BLaER1 treated with 17β-estradiol and CSF1 and Interleukin-3, amounts not matched to agents 10 nM and 100 nM (cell line): ENCODE results near the gene ABHD17A.

Experiments used
- H3K27ac ChIP-seq, 11 experiments: shearing (Covaris generic); formaldehyde crosslinking; 2 replicates each; pipeline ENCODE4 v1.8.1; 2022
- H3K27me3 ChIP-seq, 11 experiments: shearing (Covaris generic); formaldehyde crosslinking; 2 replicates each; pipeline ENCODE4 v1.8.1; 2022
- H3K36me3 ChIP-seq, 11 experiments: shearing (Covaris generic); formaldehyde crosslinking; 2 replicates each; pipeline ENCODE4 v1.8.1; 2022
- H3K4me1 ChIP-seq, 10 experiments: shearing (Covaris generic); formaldehyde crosslinking; 2 replicates each; pipeline ENCODE4 v1.8.1; 2022
- H3K4me2 ChIP-seq, 11 experiments: shearing (Covaris generic); formaldehyde crosslinking; 2 replicates each; pipeline ENCODE4 v1.8.1; 2022
- H3K4me3 ChIP-seq, 10 experiments: shearing (Covaris generic); formaldehyde crosslinking; 2 replicates each; pipeline ENCODE4 v1.8.1; 2022
- H3K9ac ChIP-seq, 11 experiments: shearing (Covaris generic); formaldehyde crosslinking; 2 replicates each; pipeline ENCODE4 v1.8.1; 2022
- H3K9me3 ChIP-seq, 11 experiments: shearing (Covaris generic); formaldehyde crosslinking; replicated peaks in 1 of 11; 2 replicates each; pipeline ENCODE4 v1.8.1; 2022
- H4K20me1 ChIP-seq, 11 experiments: shearing (Covaris generic); formaldehyde crosslinking; 2 replicates each; pipeline ENCODE4 v1.8.1; 2022
- Cebpa-rat ChIP-seq, 11 experiments: shearing (Covaris generic); IDR thresholded peaks; 2 replicates each; pipeline ENCODE4 v1.8.1; 2022

The ABHD17A gene

DNA sequence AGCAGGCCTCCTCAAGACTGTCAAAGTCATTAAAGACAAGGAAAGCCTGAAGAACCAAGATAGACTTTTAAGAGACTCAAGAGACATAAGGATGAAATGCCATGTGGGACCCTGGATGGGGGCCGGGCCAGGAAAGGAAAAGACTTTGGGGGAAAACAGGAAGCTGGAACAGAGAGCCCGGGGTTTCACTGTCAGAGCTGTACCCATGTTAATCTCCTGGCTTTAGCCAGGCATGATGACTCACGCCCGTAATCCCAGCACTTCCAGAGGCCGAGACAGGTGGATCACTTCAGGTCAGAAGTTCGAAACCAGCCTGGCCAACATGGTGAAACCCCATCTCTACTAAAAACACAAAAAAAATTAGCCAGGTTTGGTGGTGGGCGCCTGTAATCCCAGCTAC is 16.3 kb downstream of the ABHD17A start:
- no peak for TF ChIP-seq Cebpa-rat (IDR thresholded peaks at IDR 0.05)
- Histone ChIP-seq H3K4me2 (peak overlapping the region in 4 of 11 experiments; percentile 2 to 36 (median 28); a peak in 1 of 22 replicates), H3K4me3 (no peak overlapping the region), H3K27me3 (no peaks in the 10 kb centered on the region), H4K20me1 (peaks cover 17 to 53% (median 35%) of the 10 kb centered on the region in 11 experiments; a peak in 21 of 22 replicates), H3K27ac (no peak overlapping the region), H3K36me3 (peaks cover 27 to 57% (median 36%) of the 10 kb centered on the region in 11 experiments), H3K9me3 (no peaks in the 10 kb centered on the region), H3K9ac (peak overlapping the region in 3 of 11 experiments; percentile 2 to 25 (median 13); a peak in 3 of 22 replicates), H3K4me1 (peaks cover 42 to 62% (median 51%) of the 10 kb centered on the region in 10 experiments)

- Histone ChIP-seq H3K27me3 (no peaks in the 10 kb centered on the region), H4K20me1 (peaks cover 4 to 44% (median 19%) of the 10 kb centered on the region in 11 experiments; a peak in 21 of 22 replicates), H3K36me3 (peaks cover 11 to 41% (median 20%) of the 10 kb centered on the region in 11 experiments; a peak in 21 of 22 replicates), H3K4me1 (peaks cover 25 to 45% (median 35%) of the 10 kb centered on the region in 10 experiments), H3K4me2 (no peak overlapping the region), H3K27ac (no peak overlapping the region), H3K4me3 (no peak overlapping the region), H3K9me3 (no peaks in the 10 kb centered on the region), H3K9ac (no peak overlapping the region)
- TF ChIP-seq Cebpa-rat (IDR thresholded peaks at IDR 0.05) = no peak
These were observed 18.0 kb downstream of the ABHD17A start for GRCh38 chr19:1867349-1867724.

- Histone ChIP-seq H3K27me3 (no peaks in the 10 kb centered on the region), H3K4me3 (no peak overlapping the region), H3K9ac (no peak overlapping the region), H3K4me2 (no peak overlapping the region), H4K20me1 (peaks cover 8 to 44% (median 19%) of the 10 kb centered on the region in 11 experiments), H3K36me3 (peaks cover 9 to 35% (median 17%) of the 10 kb centered on the region in 11 experiments; a peak in 20 of 22 replicates), H3K27ac (no peak overlapping the region), H3K4me1 (peaks cover 24 to 41% (median 32%) of the 10 kb centered on the region in 10 experiments), H3K9me3 (no peaks in the 10 kb centered on the region)
- TF ChIP-seq Cebpa-rat (IDR thresholded peaks at IDR 0.05) = no peak
These were observed 18.5 kb downstream of the ABHD17A start for GRCh38 chr19:1866693-1867348.

DNA sequence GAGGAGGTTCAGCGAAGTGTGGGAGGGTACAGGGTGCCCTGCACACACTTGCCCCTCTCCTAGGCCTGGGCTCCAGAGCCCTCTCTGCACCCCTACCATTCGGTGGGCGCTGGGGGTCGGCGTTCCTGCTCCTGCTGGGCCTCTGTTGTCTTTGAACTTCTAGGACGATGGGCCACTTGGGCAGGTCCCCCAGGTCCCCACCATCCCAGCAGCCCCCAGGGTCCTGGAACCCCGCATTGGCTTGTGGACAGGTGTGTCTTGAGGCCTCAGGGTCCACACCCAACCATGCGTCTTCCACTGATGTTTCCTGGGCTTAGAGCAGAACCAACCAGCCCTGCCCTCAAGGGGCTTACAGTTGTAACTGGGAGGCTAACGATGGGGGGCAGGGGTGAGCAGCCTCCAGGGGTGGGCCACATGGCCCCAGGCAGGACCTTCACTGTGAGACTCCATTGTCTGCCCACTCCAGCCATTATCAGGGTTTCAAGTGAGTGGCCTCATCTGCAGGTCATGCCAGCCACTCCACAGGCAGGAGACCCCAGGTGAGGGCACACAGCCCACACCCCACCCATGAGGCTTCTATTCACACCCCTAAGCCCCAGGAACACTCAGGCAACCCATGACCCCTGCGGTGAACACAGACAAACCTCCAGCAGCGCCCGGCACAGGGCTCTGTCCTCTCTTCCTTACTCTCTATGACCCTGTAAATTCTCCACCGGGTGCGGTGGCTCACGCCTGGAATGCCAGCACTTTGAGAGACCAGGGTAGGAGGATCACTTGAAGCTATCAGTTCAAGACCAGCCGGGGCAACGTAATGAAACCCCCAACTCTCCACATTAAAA is 19.9 kb downstream of the ABHD17A start:
- Histone ChIP-seq H3K4me1 (peaks cover 24 to 42% (median 36%) of the 10 kb centered on the region in 10 experiments), H3K9ac (peak overlapping the region; percentile 95 to 99 (median 97)), H4K20me1 (peaks cover 20 to 44% (median 24%) of the 10 kb centered on the region in 11 experiments), H3K27ac (peak overlapping the region; percentile 92 to 100 (median 98)), H3K27me3 (no peaks in the 10 kb centered on the region), H3K4me3 (peak overlapping the region; percentile 61 to 100 (median 94)), H3K4me2 (peak overlapping the region; percentile 73 to 94 (median 89)), H3K9me3 (no peaks in the 10 kb centered on the region), H3K36me3 (peaks cover 0 to 21% (median 4%) of the 10 kb centered on the region in 11 experiments; a peak in 18 of 22 replicates)
- no peak for TF ChIP-seq Cebpa-rat (IDR thresholded peaks at IDR 0.05)

DNA sequence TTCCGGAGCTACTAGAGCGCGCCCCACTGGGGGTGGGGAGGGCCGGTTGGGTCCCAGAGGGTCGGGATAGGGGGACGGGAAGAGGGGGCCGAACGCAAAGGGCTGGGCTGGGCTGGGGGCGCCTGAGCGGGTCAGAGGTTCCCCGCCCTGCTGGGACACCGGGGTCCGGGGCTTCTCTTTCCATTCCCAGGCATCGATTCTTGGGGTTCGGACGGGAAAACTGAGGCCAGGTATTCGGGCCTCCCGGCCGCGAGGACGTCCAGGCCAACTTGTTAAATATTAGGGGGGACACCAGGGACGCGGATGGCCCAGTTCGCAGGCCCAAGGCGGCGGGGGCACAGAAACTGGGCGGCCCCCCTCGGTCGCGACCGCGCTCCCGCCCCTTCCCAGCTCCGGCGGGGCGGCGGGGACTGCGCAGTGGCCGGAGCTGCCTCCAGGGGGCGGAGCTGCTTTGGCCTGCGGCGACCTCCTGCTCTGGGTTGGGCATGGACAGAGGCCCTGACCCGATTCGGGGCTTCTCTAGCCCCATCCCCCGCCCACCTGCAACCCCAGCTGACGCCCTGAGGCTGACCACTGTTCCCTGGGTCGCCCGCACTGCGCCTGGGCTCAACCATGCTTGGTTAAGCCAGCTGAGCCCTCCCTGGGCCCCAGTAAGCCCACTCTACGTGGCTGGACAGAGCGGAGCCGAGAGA is 20.7 kb downstream of the ABHD17A start:
- H3K9ac ChIP-seq = peak overlapping the region; percentile 95 to 99 (median 97)
- H3K27ac ChIP-seq = peak overlapping the region; percentile 92 to 100 (median 98)
- H4K20me1 ChIP-seq = peaks cover 28 to 48% (median 30%) of the 10 kb centered on the region in 11 experiments
- no peak for TF ChIP-seq Cebpa-rat (IDR thresholded peaks at IDR 0.05)
- H3K4me1 ChIP-seq = peaks cover 22 to 42% (median 37%) of the 10 kb centered on the region in 10 experiments
- no peaks in the 10 kb centered on the region for H3K27me3 ChIP-seq
- H3K4me3 ChIP-seq = peak overlapping the region; percentile 61 to 100 (median 94)
- H3K4me2 ChIP-seq = peak overlapping the region; percentile 73 to 94 (median 89)
- H3K36me3 ChIP-seq = peaks cover 0 to 15% (median 0%) of the 10 kb centered on the region in 11 experiments; a peak in 5 of 22 replicates
- no peaks in the 10 kb centered on the region for H3K9me3 ChIP-seq

DNA sequence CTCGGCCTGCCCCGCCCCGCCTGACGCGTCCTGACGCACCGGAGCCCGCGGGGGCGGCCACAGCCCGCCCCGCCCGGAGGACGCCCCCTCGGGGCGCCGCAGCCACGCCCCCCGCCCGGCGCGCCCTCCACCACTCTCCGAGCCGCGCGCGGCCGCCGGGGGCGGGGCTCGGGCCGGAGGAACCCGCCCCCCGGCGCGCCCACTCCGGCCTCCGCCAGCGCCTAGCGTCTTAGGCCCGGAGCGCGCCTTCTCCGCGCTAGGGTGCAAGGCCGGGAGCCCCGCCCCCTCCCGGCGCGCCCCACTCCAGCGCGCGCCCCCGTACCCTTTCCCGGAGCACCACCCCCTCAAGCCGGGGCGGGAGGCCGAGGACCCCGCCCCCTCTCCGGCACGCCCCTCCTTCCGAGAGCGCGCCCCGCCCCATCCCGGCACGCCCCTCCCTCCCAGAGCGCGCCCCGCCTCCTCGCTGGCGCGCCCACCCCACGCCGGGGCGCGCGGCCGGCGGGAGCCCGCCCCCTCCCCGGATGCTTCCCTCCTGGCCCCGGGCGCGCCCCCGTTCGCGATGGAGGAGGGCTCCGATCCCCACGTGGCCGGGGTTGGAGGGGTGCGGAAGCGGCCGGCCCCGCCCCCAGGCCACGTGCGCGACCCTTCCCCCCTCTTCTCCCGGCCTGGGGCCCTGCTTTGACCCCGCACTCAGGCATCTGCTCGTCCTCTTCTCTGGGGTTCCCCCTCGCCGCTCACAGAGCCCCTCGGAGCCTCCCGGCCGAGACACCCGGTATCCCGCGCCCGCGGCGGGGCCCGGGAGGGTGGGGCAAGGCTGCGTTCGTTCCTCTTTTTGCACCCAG is 21.4 kb downstream of the ABHD17A start:
- Histone ChIP-seq H3K9ac (peak overlapping the region; percentile 95 to 99 (median 97)), H3K4me2 (peak overlapping the region; percentile 85 to 99 (median 94)), H3K27ac (peak overlapping the region; percentile 92 to 100 (median 98)), H3K27me3 (no peaks in the 10 kb centered on the region), H3K9me3 (no peaks in the 10 kb centered on the region), H3K36me3 (peaks cover 0 to 8% (median 0%) of the 10 kb centered on the region in 11 experiments; a peak in 3 of 22 replicates), H3K4me3 (peak overlapping the region; percentile 79 to 100 (median 95)), H3K4me1 (peaks cover 22 to 42% (median 37%) of the 10 kb centered on the region in 10 experiments), H4K20me1 (peaks cover 35 to 48% (median 38%) of the 10 kb centered on the region in 11 experiments)
- no peak for TF ChIP-seq Cebpa-rat (IDR thresholded peaks at IDR 0.05)

DNA sequence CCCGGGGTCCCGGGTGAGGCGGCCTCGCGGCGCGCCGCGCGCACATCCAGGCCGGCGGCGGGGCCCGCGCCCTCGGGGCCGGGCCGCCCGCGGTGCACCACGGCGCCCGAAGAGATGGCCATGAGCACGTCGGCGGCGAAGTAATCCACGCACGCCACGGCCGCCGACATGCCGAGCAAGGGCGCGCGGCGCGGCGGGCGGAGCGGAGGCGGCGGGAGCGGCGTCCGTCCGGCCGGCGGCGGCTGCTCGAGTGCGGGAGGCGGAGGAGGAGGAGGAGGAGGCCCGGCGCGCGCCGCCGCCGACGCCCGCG is 22.0 kb downstream of the ABHD17A start, which contains the start of gene KLF16:
TSS of gene KLF16 (minus strand) at position 252 of the 310 bp plus-strand sequence. CDS start at position 170, 82 bp downstream.
- peak within 1 kb of the TSS; percentile 92 to 100 (median 98) for H3K27ac ChIP-seq
- H3K9ac ChIP-seq = peak within 1 kb of the TSS; percentile 95 to 99 (median 97)
- no peaks in the 10 kb centered on the region for H3K9me3 ChIP-seq
- peaks cover 28 to 46% (median 43%) of the 10 kb centered on the region in 10 experiments for H3K4me1 ChIP-seq
- no peak for TF ChIP-seq Cebpa-rat (IDR thresholded peaks at IDR 0.05)
- no peaks in the 10 kb centered on the region for H3K27me3 ChIP-seq
- H4K20me1 ChIP-seq = peaks cover 41 to 54% (median 43%) of the 10 kb centered on the region in 11 experiments
- peak within 1 kb of the TSS; percentile 79 to 100 (median 95) for H3K4me3 ChIP-seq
- H3K36me3 ChIP-seq = peaks cover 0 to 8% (median 0%) of the 10 kb centered on the region in 11 experiments; a peak in 3 of 22 replicates
- H3K4me2 ChIP-seq = peak within 1 kb of the TSS; percentile 98 to 100 (median 99)
